Naive thymus-derived CD8-positive, alpha-beta T cell (primary cell): ENCODE measurements around the gene COMTD1. TPM values are rescaled to one million over a fixed set of nuclear protein-coding genes. Genes with fewer than 3 reads are reported as not detected.
A peak's percentile ranks its signal among the peaks of the same experiment; 100 is the strongest.

Experiments used
- ATAC-seq, 2 donors: fragments of 150-1000 bp; cut with Tn5 transposase in 1 of 2; sonication (Bioruptor Pico), chemical (Tn5 transposase) in 1 of 2; 1 replicate in 1 of 2; 2 replicates in 1 of 2; pipeline ENCODE4 v1.10.0; 2021; ENCODE audit warnings: mild to moderate bottlenecking in 2 of 2, moderate library complexity in 2 of 2
- POLR2A ChIA-PET: fragments of 350-600 bp; sonication (Branson Sonifier 250); formaldehyde crosslinking; loops from one replicate; lab custom pipeline; 2021; ENCODE audit warnings: antibody characterized with exemption; lab: Charles Lee
- DNase-seq, 10 donors: peaks; one replicate each; pipeline versions ENCODE4 v3.0.0 to v3.0.0-alpha.2; 2020 to 2022
- H3K27ac Mint-ChIP-seq, 10 donors: one replicate each; pipeline ENCODE4 v1.8.0; 2020 to 2022; ENCODE audit warnings: mild to moderate bottlenecking in 10 of 10, mixed read lengths in 10 of 10, moderate library complexity in 4 of 10, inconsistent platforms in 1 of 10
- H3K27me3 Mint-ChIP-seq, 5 donors: one replicate each; pipeline ENCODE4 v1.8.0; 2021 to 2022; ENCODE audit warnings: mixed read lengths in 5 of 5
- H3K36me3 Mint-ChIP-seq, 3 donors: one replicate each; pipeline ENCODE4 v1.8.0; 2020 to 2022; ENCODE audit warnings: mixed read lengths in 3 of 3, mild to moderate bottlenecking in 2 of 3, inconsistent platforms in 1 of 3
- H3K4me1 Mint-ChIP-seq, 4 donors: one replicate each; pipeline ENCODE4 v1.8.0; 2021 to 2022; ENCODE audit warnings: mixed read lengths in 4 of 4
- H3K4me3 Mint-ChIP-seq, 10 donors: one replicate each; pipeline ENCODE4 v1.8.0; 2020 to 2022; ENCODE audit warnings: mild to moderate bottlenecking in 10 of 10, mixed read lengths in 10 of 10, moderate library complexity in 6 of 10, inconsistent platforms in 1 of 10
- H3K9me3 Mint-ChIP-seq, 9 donors: one replicate each; pipeline ENCODE4 v1.8.0; 2020 to 2022; ENCODE audit warnings: mixed read lengths in 9 of 9, mild to moderate bottlenecking in 3 of 9, inconsistent platforms in 1 of 9, moderate library complexity in 1 of 9
- polyA plus RNA-seq, 3 donors: library from polyadenylated mRNA; unstranded; fragments of 300-500 nt; fragmentation: Illumina TruSeq; gene quantifications; one replicate each; pipeline ENCODE4 v1.2.3, GENCODE V29; 2021
- total RNA-seq, 8 experiments: library from RNA in 2 of 8; stranded (reverse) in 2 of 8; gene quantifications; one replicate each; pipeline ENCODE4 v1.2.3 and lab custom pipeline; 2021 to 2026

COMTD1 gene
- total and polyA plus RNA-seq, 5 experiments from 2014 or later, result 8.1 to 26.0 (median 13.7) TPM

DNA sequence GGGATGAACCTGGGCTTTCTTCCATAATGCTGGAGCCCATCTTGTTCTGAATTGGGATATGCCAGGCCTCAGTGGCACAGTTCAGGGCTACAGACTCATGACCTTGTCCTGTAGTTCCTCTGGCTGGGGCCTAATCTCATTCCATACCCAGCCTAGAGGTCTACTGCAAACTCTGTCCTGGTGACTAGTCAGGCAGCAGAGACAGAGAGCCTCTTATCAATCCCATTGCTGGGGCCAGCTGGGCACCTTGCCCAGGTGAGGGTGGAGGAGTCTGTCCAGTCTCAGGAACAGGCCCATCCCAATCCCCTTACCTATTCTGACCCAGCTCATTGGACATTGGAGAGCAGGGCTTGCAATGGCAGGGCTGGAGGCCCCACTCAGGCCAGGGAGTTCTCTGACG lies 28.0 kb upstream of the COMTD1 start:
- Mint-ChIP-seq H3K4me3 (no peak overlapping the region), H3K9me3 (peaks cover 0 to 11% (median 2%) of the 10 kb centered on the region in 9 donors), H3K36me3 (no peaks in the 10 kb centered on the region), H3K27ac (no peak overlapping the region), H3K4me1 (no peaks in the 10 kb centered on the region), H3K27me3 (no peaks in the 10 kb centered on the region)
- ATAC-seq (no peak), DNase-seq (no peak)
- POLR2A ChIA-PET, result no interaction called here

DNA sequence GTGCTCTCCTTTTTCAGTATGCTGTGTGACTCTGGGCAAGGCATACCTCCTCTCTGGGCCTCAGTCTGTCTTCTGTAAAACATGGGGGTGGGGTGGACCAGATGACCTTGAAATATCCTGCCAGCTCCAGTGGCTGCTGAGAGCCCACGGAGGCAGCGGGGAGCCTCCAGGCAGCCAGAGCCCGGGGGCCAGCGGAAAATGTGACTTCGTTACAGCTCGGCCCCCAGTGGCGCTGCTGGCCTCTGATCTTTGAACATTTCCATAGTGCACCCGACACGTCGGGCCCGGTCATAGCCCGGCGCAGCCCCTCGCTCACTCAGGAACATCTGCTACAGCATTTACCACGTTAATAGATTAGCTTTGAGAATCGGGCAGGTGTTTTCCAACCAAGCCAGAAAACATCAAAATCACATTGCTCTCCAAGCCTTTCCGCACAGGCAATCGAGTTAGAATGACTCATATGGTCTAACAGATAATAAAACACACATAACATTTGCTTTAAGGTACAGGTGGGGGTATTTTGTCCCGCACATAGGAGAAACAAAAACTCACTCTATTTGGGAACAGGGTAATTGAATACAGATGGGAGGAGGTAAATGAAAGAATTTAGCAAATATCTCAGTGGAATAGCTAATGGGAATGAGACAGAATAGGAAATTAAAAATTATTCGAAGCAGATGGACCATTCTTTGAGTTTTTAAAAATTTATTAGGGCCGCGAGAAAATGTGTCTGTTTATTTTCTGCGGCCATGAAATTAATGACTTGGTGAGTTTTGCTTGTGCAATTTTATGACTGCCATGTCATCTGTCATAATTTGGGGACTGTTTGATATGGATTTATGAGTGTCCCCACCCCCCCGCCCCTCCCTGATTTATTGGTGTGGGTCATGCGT lies 26.3 kb upstream of the COMTD1 start:
- Mint-ChIP-seq H3K27me3 (no peaks in the 10 kb centered on the region), H3K4me3 (peak overlapping the region in 1 of 10 donors; percentile 1), H3K4me1 (no peaks in the 10 kb centered on the region), H3K27ac (peak overlapping the region in 1 of 10 donors; percentile 4), H3K9me3 (peaks cover 0 to 11% (median 2%) of the 10 kb centered on the region in 9 donors), H3K36me3 (no peaks in the 10 kb centered on the region)
- no peak for ATAC-seq
- POLR2A ChIA-PET, result no interaction called here
- no peak for DNase-seq

DNA sequence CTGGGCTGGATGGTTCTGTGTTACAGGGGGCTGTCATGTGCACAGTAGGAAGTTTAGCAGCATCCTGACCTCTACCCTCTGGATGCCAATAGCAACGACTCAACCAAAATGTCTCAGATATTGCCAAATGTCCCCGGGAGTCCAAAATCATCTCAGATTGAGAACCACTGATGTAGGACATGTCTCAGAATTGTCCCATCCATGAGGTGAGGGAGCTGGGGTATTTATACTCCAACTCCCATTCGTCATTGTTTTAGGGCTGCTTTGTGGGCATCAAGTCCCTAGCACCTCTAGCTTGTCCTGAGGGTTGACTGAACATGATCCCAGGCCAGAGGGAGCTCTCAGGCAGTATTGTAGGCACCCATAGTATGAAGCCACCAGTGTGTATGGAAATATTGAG lies 25.2 kb upstream of the COMTD1 start:
- DNase-seq, result no peak
- Mint-ChIP-seq H3K4me1 (no peaks in the 10 kb centered on the region), H3K4me3 (no peak overlapping the region), H3K27me3 (no peaks in the 10 kb centered on the region), H3K27ac (no peak overlapping the region), H3K9me3 (peaks cover 0 to 11% (median 2%) of the 10 kb centered on the region in 9 donors), H3K36me3 (no peaks in the 10 kb centered on the region)
- POLR2A ChIA-PET, result no interaction called here
- ATAC-seq, result no peak

DNA sequence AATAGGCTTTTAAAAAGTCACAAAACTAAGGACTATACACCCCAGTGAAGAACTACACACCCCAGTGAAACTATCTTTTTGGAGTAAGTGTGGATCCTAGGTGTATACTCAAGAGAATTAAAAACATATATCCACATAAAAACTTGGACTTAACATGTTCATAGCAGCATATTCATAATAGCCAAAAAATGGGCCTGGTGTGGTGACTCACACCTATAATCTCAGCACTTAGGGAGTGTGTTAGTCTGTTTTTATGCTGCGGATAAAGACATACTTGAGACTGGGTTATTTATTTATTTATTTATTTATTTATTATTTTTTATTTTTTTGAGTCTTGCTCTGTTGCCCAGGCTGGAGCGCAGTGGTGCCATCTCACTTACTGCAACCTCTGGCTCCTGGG lies 19.0 kb upstream of the COMTD1 start:
- no peaks in the 10 kb centered on the region for H3K4me1 Mint-ChIP-seq
- no peak overlapping the region for H3K27ac Mint-ChIP-seq
- POLR2A ChIA-PET, result no interaction called here
- DNase-seq (no peak), ATAC-seq (no peak)
- H3K36me3 Mint-ChIP-seq, result peaks cover 0 to 23% (median 14%) of the 10 kb centered on the region in 3 donors
- H3K9me3 Mint-ChIP-seq, result peaks cover 5 to 32% (median 21%) of the 10 kb centered on the region in 9 donors
- no peak overlapping the region for H3K4me3 Mint-ChIP-seq
- H3K27me3 Mint-ChIP-seq, result peaks cover 0 to 6% (median 0%) of the 10 kb centered on the region in 5 donors

GRCh38 chr10:75253281-75254220 lies 17.8 kb upstream of the COMTD1 start:
- peaks cover 0 to 23% (median 14%) of the 10 kb centered on the region in 3 donors for H3K36me3 Mint-ChIP-seq
- DNase-seq, result no peak
- no peaks in the 10 kb centered on the region for H3K4me1 Mint-ChIP-seq
- peaks cover 0 to 6% (median 0%) of the 10 kb centered on the region in 5 donors for H3K27me3 Mint-ChIP-seq
- no peak overlapping the region for H3K4me3 Mint-ChIP-seq
- H3K9me3 Mint-ChIP-seq, result peaks cover 5 to 32% (median 21%) of the 10 kb centered on the region in 9 donors
- ATAC-seq, result no peak
- POLR2A ChIA-PET, result no interaction called here
- H3K27ac Mint-ChIP-seq, result no peak overlapping the region

- no peak for DNase-seq
- peaks cover 0 to 23% (median 14%) of the 10 kb centered on the region in 3 donors for H3K36me3 Mint-ChIP-seq
- H3K4me3 Mint-ChIP-seq, result no peak overlapping the region
- no peaks in the 10 kb centered on the region for H3K4me1 Mint-ChIP-seq
- H3K27me3 Mint-ChIP-seq, result peaks cover 0 to 6% (median 0%) of the 10 kb centered on the region in 5 donors
- H3K9me3 Mint-ChIP-seq, result peaks cover 5 to 32% (median 21%) of the 10 kb centered on the region in 9 donors
- POLR2A ChIA-PET, result no interaction called here
- no peak overlapping the region for H3K27ac Mint-ChIP-seq
- ATAC-seq, result no peak
Measured at GRCh38 chr10:75250934-75251333, 15.2 kb upstream of the COMTD1 start.

- ATAC-seq (no peak), DNase-seq (no peak)
- Mint-ChIP-seq H3K4me1 (peaks cover 0 to 2% (median 0%) of the 10 kb centered on the region in 4 donors), H3K27ac (no peak overlapping the region), H3K4me3 (no peak overlapping the region), H3K9me3 (peaks cover 0 to 13% (median 5%) of the 10 kb centered on the region in 9 donors), H3K27me3 (peaks cover 0 to 6% (median 0%) of the 10 kb centered on the region in 5 donors), H3K36me3 (peaks cover 0 to 5% (median 4%) of the 10 kb centered on the region in 3 donors)
- POLR2A ChIA-PET, result no interaction called here
Measured at GRCh38 chr10:75247797-75248196, 12.0 kb upstream of the COMTD1 start.

DNA sequence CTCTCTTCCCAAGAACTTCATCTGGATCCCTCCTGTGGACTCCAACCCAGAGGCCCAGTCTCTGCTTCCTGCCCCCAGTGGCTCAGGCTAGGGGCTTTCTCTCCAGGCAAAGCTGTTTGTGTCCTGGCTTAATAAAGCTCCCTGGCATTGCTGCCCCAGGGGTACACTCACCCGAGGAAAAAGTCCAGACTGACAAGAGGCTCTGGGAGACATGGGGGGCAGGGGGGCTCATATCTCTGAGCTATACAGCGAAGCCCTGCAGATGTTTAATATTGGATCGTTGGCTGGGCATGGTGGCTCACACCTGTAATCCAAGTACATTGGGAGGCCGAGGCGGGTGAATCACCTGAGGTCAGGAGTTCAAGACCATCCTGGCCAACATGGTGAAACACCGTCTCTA lies 10.7 kb upstream of the COMTD1 start:
- H3K36me3 Mint-ChIP-seq, result no peaks in the 10 kb centered on the region
- H3K4me1 Mint-ChIP-seq, result peaks cover 0 to 2% (median 0%) of the 10 kb centered on the region in 4 donors
- ATAC-seq (no peak), DNase-seq (no peak)
- no peak overlapping the region for H3K4me3 Mint-ChIP-seq
- peaks cover 0 to under 1% (median 0%) of the 10 kb centered on the region in 9 donors for H3K9me3 Mint-ChIP-seq
- H3K27ac Mint-ChIP-seq, result peak overlapping the region in 1 of 10 donors; percentile 39
- POLR2A ChIA-PET, result no interaction called here
- peaks cover 0 to 6% (median 0%) of the 10 kb centered on the region in 5 donors for H3K27me3 Mint-ChIP-seq

DNA sequence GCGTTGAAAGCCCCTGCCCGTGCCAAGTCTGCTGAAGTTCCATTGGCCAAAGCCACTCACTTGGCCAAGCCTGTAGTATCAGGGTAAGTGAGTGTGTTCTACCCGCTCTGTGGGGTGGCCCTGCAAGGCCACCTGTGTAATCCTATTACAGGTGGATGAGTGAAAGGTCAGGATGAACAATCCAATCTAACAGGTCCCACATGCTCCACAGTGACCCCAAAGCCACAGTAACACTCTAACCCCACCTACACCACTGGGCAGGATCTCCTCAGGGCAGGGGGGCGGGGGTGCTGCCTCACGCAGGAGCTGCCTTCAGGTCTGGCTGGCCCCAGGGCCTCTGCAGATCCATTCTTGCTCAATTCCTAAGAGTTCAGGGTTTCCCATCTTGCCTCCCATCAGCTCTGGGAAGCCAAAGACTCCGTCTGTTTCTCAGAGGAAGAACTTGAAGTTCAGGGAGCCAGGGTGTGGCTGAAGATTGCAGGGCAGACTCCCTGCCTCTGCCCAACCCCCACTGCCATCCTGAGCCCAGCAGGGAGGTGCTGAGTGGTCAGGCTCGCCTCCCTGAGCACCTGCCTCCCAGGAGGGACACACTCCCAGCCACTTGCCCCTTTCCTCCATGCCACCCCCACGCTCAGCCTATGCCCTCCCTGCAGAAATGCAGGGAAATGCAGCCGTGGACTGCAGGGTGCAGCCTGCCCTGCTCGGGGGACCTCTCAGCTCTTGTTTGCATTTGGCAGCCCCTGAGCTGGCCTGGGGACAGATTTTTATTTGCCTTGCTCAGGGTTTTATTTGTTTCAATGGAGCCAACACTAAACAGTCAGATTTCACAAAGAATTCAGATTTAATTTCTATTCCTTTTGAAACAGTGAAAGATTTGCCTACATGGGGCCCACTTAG lies 9.8 kb upstream of the COMTD1 start:
- Mint-ChIP-seq H3K4me1 (peaks cover 0 to 2% (median 0%) of the 10 kb centered on the region in 4 donors), H3K36me3 (no peaks in the 10 kb centered on the region), H3K4me3 (no peak overlapping the region), H3K27me3 (peaks cover 0 to 6% (median 0%) of the 10 kb centered on the region in 5 donors), H3K27ac (no peak overlapping the region), H3K9me3 (no peaks in the 10 kb centered on the region)
- POLR2A ChIA-PET, result no interaction called here
- ATAC-seq (no peak), DNase-seq (no peak)

DNA sequence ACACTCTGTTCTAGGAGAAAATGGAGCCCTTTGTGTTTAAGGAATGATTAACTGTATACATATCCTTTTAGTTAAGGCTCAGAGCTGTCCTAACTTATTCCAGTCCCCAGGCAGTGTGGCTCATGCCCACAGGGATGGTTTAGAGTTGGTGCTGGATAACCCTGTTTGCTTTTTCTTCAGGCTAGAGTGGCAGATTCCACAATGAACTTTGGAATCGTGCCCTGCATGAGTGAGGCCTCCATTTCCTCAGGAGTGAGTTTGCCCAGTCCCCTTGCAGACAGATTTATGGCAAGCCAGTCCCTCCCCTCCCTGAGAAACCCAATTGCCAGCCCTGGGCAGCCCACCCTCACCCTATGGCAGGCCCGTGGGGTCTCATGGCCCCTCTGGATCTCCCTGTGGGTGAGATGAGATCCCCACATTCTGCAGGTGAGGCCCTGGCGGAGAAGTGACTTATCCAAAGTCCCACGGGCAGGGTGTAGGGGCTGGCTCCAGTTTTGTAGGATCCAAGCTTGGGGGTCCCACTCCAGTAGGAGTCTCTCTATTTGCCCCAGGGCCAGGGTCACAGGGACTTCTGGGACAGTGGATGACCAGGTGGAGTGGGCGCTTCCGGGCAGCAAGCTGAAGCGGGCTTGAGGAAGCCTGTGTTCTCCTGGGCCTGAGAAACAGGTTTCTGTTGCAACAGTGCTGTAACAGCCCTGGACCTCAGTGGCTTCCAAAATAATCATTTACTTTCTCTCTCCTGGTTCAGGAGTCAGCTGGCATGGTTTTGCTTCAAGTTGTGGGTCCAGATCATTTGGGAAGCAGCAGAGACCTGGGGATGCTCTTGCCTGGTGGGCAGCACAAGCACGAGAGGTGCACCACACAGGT lies 9.0 kb upstream of the COMTD1 start:
- Mint-ChIP-seq H3K9me3 (no peaks in the 10 kb centered on the region), H3K27me3 (no peaks in the 10 kb centered on the region), H3K4me3 (no peak overlapping the region), H3K36me3 (no peaks in the 10 kb centered on the region), H3K27ac (no peak overlapping the region), H3K4me1 (peaks cover 0 to 2% (median 0%) of the 10 kb centered on the region in 4 donors)
- POLR2A ChIA-PET, result no interaction called here
- DNase-seq (no peak), ATAC-seq (no peak)

DNA sequence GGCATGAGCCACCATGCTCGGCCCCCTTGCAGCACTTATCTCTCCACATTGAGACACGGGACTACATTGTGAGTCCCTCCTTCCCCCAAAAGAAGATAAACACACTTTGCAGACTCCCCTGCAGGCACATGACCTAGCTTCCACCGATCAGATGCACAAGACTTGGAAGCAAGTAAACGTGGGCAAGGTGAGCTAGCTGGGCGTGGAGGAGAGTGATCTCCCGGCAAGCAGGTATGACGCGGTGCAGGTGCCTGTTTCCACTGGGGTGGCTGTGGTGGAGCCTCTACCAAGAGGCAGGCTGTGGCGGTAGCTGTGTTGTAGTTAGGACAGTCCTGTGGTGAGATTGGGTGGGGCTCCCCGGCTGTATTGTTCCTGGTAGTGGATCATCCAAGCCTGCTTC lies 7.7 kb upstream of the COMTD1 start:
- Mint-ChIP-seq H3K4me1 (peaks cover 0 to 2% (median 0%) of the 10 kb centered on the region in 4 donors), H3K9me3 (no peaks in the 10 kb centered on the region), H3K4me3 (no peak overlapping the region), H3K27ac (no peak overlapping the region), H3K27me3 (no peaks in the 10 kb centered on the region), H3K36me3 (no peaks in the 10 kb centered on the region)
- DNase-seq (no peak), ATAC-seq (no peak)
- POLR2A ChIA-PET, result no interaction called here
